ENCODE measurements around the gene TMTC3.
"Not testable (repeated sequence)": the region's sequence is repeated elsewhere in the genome, so short reads cannot be mapped to it uniquely, and the experiment has no call there.

Gene TMTC3

GRCh38 chr12:88141774-88142609 is at the start of gene TMTC3, which contains the start of gene CEP290:
TMTC3 (plus strand) TSS chr12:88142307; CDS start chr12:88148316, 6,009 bp downstream.
CEP290 (minus strand) TSS chr12:88142088; CDS start chr12:88141307, 781 bp downstream.
- DNase-seq (ENCODE audit: low read depth), result peak; percentile 99

DNA sequence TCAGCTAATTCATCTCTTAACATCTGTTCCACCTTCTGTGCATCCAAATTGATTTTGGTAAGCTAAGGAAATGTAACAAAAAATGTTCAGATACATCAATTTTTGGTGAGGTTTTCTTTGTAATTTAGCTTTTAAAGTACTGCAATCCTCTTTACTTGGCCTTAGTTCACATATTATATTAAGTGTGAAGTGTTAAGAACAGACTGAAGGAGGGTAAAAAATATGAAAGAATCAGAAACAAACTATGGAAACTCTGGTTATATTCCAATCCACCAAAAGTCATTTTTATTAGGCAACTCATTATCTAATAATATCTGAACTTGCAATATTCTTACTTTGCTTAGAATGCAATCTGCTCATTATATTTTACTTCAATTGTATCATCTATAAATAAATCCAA is 49.3 kb upstream of the TMTC3 start:
- DNase-seq (ENCODE audit: low read depth), result no peak

DNA sequence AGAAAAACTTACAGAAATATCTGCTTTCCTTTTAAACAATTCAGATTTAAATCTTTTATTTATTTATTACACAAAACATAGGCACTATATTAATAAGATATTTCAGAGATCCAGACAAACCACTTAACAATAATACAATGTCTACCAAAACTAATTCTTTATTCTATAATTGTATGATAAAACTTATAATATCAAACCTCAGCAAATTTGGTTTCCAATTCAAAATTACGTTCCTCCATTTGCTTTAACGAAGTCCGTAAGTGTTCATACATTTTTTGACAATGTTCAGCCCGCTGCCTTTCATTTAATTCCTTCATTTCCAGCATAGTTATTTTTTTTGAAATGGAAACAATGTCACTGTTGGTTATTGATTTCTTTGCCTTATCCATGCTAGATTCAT is 48.5 kb upstream of the TMTC3 start:
- no peak for DNase-seq (ENCODE audit: low read depth)

DNA sequence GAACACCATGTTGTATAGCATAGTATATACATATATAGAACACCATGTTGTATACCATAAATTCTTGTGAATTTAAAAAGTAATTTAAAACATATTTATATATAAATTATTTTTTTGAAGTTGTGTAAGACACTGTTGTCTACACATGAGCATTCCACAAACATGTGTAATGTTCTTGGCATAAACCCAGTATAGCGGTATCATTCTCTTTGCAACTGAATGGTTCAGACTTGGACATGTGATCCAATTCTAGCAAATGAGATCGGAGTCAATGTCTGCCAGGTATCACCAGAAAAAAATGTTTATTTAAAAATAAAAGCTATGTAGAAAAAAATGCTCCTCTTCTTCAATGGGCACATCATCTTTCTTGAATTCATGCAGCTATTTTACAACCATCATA is 34.1 kb upstream of the TMTC3 start:
- DNase-seq (ENCODE audit: low read depth), result peak; percentile 32

DNA sequence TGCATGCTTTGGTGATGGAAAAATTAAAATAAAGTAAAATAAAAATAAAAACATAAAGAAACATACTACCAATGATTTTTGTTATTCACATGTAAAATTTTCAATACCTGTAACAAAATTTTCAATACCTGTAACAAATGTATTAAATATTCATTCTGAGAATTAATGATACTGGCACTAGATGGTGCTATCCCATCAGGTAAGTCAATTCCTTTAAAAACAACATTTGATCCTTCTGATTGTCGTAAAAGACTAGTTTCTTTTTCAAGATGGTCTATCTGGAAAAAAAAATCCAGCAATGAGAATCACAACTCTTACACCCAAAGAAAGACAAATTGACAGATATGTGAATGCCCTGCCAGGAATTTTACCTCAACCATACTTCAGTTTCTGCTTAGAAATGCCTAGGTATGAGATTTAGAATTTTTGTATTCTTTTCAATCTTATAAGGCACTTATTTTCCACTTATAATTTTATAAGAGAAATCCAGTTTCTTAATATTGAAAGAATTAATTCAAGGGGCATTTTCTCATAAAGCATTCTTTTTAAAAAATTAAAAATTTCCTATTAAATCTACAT is 30.9 kb upstream of the TMTC3 start:
- DNase-seq (ENCODE audit: low read depth), result peak; percentile 45

DNA sequence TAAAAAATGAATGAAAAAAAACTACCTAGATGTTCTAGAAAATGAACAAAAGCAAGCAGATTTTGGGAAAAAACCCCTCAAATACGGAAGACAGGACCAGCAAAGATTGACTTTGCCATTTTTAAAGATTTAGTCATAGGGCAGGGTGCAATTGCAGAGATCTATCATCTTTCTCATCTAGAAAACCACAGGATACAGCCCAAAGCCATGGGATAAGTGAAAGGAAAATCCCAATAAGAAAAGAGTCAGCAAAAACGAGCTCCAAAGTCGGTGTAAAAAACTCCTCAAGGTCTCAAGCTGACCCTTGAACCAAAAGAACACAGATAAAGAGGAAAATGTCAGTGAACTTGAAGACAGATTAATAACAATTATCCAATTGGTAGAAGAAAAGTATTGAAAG is 28.2 kb upstream of the TMTC3 start:
- DNase-seq (ENCODE audit: low read depth), result peak; percentile 2

- DNase-seq (ENCODE audit: low read depth), result no peak
These were observed 19.4 kb upstream of the TMTC3 start for GRCh38 chr12:88122666-88123065.

DNA sequence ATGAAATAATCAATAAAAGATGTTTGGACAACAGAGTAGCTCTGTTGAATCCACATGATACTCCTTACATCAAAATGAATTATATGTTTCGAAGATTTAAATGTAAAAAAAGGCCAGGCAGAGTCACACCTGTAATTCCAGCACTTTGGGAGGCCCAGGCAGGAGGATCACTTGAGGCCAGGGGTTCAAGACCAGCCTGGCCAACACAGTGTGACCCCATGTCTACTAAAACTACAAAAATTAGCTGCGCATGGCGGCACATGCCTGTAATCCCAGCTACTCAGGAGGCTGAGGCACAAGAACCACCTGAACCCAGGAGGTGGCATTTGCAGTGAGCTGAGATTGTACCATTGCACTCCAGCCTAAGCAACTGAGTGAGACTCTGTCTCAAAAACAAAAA is 15.0 kb upstream of the TMTC3 start:
- DNase-seq (ENCODE audit: low read depth), result no peak

DNA sequence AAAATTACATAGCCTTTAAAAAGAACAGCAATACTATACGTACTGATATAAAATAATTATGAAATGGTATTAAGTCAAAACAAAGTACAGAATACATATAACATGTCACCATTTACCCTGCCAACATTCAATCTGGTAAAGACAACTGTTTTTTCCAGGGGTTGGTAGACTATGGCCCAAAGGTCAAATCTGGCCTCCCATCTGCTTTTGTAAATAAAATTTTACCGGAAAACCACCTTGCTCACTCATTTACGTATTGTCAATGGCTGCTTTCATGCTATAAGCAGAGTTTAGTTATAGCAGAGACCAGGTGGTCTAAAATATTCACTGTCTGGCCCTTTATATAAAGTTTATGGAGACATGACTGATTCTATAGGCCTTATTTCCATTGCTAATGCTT is 14.3 kb upstream of the TMTC3 start:
- no peak for DNase-seq (ENCODE audit: low read depth)

DNA sequence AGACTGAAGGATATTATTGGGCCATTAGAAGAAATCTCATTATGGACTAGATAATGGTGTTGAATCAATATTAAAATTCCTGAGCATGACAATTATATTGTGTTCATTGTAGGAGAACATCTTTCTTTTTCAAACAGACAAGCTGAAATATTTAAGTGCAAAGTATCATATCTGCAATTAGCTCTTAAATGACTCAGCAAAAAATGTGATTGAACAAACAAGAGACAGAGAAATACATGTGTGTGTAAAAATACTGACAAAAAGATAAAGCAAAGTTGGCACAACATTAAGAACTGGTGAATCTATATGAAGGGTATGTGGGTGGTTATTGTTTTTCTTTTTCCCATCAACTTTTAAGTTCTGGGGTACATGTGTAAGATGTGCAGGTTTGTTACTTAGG is 9.7 kb upstream of the TMTC3 start:
- DNase-seq (ENCODE audit: low read depth), result no peak

DNA sequence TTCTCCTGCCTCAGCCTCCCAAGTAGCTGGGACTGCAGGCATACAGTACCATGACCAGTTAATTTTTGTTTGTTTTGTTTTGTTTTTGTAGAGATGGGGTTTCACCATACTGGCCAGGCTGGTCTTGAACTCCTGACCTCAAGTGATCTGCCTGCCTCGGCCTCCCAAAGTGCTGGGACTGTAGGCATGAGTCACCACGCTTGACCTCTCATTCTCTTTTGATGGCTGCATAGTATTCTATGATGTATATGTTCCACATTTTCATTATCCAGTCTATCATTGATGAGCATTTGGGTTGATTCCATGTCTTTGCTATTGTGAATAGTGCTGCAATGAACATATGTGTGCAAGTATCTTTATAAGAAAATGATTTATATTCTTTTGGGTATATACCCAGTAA is 8.9 kb upstream of the TMTC3 start:
- DNase-seq (ENCODE audit: low read depth), result not testable (repeated sequence)

DNA sequence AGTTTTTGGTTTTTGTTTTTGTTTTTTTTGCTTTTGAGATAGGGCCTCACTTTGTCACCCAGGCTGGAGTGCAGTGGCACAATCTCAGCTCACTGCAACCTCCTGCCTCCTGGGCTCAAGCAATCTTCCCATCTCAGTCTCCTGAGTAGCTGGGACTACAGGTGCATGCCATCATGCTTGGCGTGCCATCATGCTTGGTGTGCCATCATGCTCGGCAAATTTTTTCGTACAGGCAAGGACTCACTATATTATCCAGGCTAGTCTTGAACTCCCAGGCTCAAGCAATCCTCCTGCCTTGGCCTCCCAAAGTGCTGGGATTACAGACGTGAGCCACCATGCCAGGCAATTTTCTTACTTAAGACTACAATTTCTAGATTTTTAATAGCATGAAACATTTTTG is 2.4 kb upstream of the TMTC3 start:
- not testable (repeated sequence) for DNase-seq (ENCODE audit: low read depth)

- DNase-seq (ENCODE audit: low read depth), result no peak
These were observed 708 bp upstream of the TMTC3 start for GRCh38 chr12:88141425-88141773.

- DNase-seq (ENCODE audit: low read depth), result no peak
These were observed 494 bp downstream of the TMTC3 start for GRCh38 chr12:88142610-88142991.

DNA sequence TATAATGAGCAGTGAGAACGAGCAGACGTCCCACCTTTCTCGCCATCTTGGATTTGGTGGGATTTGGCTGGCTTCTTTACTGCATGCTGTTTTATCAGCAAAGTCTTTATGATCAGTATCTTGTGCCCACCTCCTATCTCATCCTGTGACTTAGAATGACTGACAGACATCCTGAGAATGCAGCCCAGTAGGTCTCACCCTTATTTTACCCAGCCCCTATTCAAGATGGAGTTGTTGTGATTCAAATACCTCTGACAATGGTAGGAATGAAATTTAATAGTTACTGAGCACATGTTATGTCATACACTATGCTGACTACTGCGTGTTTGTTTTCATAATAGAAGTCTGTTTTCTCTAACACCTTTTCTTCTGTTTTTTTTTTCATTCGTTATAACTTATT is 1.9 kb downstream of the TMTC3 start:
- DNase-seq (ENCODE audit: low read depth), result no peak

- DNase-seq (ENCODE audit: low read depth), result no peak
These were observed 2.7 kb downstream of the TMTC3 start for GRCh38 chr12:88144546-88145468.

DNA sequence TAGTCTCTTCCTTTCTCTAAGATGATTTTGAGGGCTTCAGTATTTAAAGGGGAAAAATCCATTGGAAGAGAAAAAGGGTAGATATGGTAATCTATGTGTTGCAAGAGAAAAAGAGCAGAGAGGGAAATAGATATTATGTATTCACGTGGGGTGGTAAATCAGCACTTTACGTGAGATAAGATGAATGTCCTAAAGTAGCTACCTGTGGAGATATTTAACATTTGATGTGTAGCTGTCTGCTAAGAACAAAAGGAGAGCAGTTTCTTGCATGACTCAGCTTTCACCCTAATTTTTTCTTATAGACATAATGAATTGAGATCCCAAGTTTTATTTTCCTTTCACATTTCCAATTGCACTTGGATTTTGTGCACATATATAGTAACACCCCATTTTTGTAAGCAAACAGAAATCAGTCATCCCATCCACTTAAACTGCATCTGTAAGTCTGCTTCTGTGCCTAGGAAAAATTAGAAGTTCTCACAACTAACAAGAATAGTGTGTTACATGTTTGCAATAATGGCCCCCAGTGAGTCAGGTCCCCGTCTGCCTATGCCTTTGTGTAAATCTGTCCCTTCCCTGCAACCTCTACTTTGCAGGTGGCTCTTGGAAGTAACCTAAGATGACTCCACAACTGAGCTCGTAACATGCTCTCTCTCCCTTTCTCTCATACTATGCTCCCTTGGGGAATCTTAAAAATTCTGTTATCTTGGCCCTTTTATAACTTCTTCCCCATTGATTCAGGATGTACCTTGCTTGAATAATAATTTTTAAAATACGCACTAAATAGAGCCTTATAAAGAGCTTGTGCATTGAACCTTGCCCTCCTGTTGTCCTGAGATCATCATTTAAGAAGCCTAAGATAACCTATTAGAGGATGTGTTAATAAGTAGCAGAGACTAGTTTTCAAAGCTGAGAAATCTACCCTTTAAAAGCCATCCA is 3.7 kb downstream of the TMTC3 start:
- DNase-seq (ENCODE audit: low read depth), result no peak

DNA sequence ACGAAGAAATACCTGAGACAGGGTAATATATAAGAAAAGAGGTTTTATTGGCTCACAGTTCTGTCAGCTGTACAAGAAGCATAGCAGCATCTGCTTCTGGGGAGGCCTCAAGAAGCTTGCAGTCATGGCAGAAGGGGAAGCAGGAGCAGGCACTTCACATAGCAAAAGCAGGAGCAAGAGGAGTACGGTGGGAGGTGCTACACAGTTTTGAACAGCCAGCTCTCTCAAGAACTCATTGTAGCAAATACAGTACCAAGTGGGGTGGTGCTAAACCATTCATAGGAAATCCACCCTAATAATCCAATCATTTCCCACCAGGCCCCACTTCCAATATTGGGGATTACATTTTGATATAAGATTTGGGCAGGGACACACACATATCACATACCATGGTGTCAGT is 8.0 kb downstream of the TMTC3 start:
- DNase-seq (ENCODE audit: low read depth), result no peak

- peak; percentile 43 for DNase-seq (ENCODE audit: low read depth)
These were observed 11.9 kb downstream of the TMTC3 start for GRCh38 chr12:88153959-88154358.

DNA sequence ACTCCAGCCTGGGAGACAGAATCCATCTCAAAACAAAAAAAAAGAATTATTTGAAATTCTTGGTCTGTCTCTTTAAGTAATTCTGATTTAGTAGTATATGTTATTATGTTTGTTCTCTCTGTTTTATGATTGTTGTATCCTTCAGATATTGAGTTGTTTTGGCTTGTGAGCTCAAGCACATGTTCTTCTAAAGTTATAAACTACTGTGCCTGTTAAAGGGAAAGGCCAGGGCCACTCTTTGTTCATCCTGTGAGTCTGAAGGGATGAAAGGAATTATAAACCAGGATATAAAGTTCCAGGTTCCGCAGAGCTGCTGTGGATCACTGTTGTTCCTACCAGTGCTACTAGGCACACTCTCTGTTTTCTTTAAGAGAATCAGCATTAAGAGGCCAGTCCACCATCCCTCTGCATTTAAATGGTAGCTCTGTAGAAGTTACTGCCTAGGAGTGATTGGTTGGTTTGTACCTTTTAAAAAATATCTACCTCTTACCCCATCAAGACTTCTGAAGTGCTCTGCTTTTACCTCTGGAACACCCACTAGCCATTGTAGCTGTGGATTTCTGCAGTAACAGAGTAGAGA is 14.1 kb downstream of the TMTC3 start:
- no peak for DNase-seq (ENCODE audit: low read depth)

DNA sequence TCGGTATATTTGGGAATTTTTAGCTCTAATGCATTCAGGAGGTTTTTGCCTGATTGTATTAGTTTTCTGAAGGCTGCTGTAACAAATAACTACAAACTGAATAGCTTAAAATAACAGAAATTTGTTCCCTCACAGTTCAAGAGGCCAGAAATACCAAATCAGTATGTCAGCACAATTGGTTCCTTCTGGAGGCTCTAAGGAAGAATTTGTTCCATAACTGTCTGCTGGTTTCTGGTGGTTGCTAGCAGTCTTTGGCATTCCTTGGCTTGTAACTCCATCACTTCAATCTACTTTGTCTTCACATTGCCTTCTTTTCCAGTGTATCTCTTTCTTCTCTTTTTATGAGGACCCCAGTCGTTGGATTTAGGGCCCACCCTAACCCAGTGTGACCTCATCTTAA is 21.3 kb downstream of the TMTC3 start:
- peak; percentile 14 for DNase-seq (ENCODE audit: low read depth)
